GM19467 (cell line): ENCODE measurements around the gene ACSS2.

Experiments used
- ATAC-seq: cut with Tn5 transposase; IDR thresholded peaks from one replicate; pipeline ENCODE4 v1.9.1; 2021; ENCODE audit warnings: mild to moderate bottlenecking, moderate library complexity; ENCODE audit not compliant: unreplicated experiment

Gene ACSS2

DNA sequence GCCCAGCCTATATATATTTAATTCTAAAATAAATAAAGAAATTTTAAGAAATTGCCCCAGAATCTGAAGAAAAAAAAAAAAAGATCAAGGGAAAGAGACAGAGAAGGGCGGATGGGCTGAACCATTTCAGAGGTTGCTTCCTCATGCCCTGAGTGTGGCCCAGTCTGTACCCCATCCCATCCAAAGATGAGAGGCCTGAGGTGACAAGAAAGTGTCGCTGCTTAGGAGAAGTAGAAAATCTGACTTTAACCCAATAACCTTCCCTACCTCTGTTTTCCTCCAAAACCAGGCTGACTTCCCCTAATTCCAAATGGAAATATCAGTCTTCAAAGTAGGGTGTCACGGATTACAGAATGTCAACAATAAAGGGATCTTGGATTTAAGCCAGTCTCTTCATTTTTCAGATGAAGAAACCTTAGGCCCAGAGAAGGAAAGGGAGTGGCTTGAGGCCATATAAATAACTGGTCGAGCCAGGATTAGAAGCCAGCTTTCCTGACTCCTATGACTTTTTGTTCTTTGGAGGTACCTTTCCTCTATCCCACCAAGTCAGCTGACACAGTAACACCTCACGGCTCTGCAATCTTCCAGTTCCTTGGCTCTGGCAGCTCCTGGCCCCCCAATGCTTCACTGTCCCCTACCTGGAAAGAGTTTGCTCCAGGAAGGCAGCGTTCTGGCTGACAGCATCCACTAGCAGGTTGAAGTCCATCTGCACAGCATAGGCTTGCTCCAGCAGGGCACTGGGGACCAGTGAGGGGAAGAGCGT is 69.1 kb downstream of the ACSS2 start:
- ATAC-seq: no peak

DNA sequence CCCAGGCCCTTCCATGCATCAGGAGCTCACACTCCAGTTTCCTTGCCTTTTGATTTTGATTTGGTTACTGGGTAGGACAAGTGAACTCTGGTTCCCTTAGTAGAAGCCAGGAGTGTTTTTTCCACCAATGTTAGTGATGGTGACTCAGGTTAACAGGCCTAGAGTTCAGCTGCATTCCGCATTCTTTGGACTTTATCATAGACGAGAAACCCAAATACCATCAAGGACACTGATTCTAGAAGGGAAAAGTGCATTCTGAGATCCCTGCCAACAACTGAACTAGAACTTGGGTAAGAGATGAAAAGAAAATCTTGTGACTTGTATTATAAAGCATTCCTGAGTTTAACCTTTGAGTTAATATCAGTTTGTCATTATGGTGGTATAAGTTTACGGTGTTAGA is 70.2 kb downstream of the ACSS2 start:
- no peak for ATAC-seq

DNA sequence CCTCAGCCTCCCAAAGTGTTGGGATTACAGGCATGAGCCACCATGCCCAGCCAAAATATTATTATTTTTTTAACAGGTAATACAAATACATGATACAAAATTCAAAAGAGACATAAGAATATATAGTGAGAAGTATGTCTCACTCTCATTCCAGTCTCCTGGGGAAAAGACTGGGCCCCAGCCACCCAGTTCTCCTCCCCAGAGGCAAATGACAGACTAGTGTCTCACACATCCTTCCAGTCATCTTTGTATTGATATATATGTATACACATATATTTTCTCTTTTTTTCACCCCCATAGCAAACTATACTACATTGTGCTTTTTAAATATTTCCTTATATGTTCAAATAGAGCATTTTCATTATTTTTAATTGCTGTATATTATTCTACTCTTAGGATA is 70.9 kb downstream of the ACSS2 start:
- ATAC-seq: no peak

DNA sequence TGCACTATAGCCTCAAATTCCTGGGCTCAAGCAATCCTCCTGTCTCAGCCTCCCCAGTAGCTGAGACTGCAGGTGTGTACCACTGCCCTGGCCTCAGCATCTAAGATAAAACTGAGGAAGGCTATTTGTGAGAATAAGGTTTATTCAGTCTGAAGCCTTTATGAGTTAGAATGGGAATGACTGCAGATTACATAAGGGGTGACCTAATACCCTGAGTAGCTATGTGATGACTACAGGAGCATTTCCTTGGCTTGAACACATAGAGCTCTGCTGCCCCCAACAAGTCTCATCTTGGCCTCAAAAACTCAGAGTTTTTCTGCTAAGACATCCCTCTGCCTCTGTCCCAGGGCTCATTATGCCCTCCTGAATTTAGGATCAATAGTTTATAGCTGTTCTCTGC is 71.6 kb downstream of the ACSS2 start:
- no peak for ATAC-seq

DNA sequence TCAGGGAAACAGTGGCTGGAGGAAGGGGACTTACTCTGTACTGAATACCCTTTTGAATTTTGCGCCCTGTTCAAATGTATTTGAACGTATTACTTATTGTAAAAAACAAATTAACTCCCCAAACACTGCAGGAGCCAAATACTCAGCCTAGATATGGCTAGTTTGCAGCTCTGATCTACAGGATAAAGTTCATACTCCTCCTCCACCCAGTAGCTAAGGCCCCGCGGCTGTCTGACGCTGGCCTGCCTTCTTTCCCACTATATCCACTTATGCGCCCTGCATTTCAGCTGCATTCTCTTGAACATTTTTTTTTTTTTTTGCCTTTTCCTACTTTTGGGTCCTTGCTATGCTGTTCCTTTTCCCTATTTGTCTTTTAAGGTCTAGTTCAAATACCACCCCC is 72.7 kb downstream of the ACSS2 start:
- ATAC-seq: no peak

DNA sequence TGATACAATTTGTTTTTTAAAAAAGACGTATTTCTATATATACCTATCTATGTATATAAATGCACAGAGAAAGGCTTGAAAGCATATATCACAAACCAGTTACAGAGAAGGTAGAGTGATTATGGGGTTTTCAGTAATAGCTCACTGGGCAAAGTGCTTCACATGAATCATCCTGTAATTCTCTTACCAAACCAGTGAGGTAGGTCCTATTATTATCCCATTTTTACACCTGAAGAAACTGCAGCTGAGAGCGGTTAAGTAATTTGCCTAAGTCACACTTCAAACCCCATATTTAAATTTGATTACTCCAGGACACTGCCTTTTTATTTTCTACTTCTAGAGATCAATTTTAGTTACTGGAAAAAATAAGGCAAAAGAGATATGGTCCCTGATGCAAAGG is 74.8 kb downstream of the ACSS2 start:
- ATAC-seq: no peak

DNA sequence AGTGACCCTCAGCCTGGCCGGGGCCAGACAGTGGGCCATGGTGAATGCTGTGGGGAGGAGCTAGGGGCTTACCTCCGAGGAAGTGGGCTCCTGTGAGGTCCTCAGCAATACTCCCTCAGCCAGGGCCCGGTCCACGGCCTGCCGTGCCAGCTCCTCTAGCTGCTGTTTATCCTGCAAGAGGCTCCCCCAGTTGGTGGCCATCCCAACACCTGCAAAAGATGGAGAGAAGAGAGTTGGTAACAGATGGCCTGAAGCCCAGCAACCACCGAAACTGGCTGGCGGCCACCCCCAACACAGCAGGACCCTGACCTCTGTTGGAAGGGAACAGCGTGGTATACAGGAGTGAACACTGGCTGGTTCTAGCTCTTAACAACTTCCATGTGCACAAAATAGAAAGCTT is 75.2 kb downstream of the ACSS2 start:
- ATAC-seq: no peak

DNA sequence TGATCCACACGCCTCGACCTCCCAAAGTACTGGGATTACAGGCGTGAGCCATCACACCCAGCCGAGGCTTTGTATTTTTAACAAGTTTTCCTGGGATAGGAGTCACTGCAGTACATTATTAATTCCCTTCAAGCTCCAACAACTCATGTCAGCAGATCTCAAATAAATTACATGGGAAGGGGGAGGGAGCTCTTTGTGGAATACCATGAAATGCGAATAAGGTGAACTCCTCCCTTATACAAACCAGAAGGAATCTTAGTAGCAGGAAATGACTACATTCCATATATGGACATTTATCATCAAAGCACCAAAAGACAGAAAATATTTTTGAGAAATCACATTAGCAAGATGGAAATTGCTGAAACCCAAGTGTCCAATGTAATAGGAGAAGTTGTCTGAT is 76.3 kb downstream of the ACSS2 start:
- ATAC-seq: no peak

DNA sequence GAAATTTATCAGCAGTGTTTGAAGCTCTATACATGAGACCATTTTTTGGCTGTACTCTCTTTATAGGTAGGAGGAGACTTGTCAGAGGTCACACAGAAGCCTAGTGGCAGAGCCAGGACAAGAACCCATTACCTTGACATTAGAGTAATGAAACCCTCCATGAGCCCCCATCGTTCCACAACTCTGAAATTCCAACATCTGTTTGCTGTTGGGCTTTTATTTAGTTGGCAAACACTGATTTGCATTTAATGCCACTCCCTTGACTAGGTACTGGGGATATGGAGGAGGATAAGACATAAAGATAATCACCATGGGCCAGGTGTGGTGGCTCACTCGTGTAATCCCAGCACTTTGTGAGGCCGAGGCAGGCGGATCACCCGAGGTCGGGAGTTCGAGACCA is 77.5 kb downstream of the ACSS2 start:
- no peak for ATAC-seq

DNA sequence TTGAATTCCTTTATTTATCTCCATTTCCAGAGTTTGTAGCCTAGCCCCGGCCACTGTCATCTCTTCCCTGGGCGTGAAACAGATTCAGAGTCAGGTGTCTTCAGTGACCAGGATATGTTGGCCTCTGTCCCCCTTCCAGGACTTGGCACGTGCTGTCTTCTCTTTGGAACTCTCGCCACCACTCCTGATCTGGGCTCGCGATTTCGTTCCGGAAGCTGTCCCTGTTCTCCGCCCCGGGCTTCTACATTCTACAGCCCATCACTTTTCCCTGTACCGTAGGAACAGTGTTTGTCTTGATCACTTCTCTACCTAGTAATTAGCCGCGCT is 78.5 kb downstream of the ACSS2 start:
- no peak for ATAC-seq

DNA sequence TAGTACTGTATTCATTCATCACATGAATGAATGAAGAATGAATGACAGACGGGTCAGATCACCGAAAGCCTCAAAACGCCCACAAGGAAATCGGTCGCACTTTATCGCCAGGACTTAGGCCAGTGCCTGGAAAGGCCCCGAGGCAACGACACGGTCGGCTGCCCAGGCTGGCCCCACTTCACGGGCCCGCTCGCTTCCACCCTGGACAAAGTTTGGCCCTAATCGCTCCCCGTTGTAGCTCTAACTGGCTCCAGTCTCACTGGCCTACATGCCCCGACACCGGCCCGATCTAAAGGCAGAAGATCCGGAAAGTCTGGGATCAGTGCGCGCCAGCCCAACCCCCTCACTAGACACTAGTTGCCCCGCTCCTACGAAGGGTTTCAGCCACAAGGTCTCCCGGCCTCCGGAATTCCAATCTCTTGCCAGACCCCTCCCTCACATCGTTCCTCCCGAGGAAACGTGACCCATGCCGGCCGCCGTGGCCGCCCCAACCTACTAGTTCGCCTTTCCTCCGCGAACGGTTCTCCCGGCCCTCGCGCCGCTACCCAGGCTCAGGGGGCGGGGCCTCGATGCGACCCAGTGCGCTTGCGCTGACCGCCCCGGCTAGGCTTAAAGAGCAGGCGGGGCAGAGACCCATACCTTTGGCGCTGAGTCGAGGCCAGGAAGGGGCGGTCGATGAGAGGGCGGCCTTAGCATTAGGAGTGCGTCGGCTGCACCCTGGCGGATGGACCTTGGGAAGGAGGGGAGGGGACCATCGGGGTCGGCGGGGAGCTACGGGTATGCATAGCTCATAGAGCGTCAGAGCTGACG is 79.0 kb downstream of the ACSS2 start, which contains the start of the genes GSS and MYH7B:
Gene GSS (minus strand): TSS at position 576 of the 810 bp plus-strand sequence. CDS start 3,954 bp downstream, outside the sequence.
Gene MYH7B (plus strand): TSS at position 638 of the 810 bp plus-strand sequence. CDS start 22,138 bp downstream, outside the sequence.
- ATAC-seq: peak; percentile 92

DNA sequence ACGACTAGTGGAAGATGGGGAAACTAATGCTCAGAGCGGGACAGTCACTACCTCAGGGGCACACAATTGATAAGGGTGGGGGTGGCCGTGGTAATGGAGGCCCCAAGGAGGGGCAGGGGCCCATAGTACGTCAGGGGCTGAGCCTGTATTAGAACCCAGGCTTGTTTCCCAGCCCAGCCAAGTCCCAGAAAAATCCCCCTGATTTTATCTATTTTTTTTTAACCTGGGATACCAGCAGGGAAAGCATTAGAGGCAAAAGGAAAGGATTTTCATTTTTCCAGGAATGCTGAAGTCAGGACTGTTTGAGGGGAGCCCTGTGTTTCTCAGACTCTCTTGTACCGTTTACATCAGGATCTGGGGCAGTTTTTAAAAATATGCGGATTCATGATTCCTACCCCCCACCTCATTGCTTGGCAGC is 79.6 kb downstream of the ACSS2 start:
- peak; percentile 31 for ATAC-seq

DNA sequence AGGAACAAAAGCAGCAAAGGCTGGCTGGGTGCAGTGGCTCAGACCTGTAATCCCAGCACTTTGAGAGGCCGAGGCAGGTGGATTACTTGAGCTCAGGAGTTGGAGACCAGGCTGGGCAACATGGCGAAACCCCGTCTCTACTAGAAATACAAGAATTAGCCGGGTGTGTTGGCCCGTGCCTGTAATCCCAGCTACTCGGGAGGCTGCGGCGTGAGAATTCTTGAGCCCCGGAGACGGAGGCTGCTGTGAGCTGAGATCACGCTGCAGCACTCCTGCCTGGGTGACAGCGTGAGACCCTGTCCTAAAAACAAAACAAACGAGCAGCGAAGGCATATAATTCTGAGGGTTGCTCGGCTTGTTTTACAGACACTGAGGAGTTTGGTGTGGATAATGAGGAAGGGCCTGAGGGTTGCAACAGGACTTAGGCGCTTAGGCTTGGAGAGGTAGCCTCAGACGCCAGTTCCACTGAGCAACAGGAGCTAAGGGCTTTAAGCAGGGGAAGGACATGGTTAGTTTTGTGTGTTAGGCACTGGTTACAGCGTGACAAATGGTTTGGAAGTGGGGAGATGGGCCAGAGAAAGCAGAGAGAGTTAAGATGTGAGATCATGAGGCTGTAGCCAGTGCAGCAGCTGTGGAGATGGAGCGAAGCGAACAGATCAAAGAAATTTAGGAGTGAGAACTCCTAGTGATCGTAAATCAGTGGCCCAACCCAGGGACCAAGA is 80.5 kb downstream of the ACSS2 start:
- ATAC-seq: no peak

DNA sequence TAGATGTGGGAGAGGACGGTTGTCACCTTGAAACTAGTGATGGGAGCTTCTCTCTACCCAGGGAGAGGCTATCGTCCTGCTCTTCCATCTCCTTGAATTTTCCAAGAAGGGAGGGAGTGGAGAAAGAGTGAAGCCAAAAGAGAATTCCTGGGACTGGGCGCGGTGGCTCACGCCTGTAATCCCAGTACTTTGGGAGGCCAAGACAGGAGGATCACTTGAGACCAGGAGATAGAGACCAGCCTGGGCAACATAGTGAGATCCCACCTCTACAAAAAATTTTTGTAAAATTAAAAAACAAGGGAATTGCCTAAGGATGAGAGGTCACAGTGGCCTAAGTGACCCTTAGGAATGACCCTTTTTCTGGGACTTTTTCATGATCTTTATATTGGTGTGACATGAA is 88.1 kb downstream of the ACSS2 start:
- ATAC-seq: no peak

DNA sequence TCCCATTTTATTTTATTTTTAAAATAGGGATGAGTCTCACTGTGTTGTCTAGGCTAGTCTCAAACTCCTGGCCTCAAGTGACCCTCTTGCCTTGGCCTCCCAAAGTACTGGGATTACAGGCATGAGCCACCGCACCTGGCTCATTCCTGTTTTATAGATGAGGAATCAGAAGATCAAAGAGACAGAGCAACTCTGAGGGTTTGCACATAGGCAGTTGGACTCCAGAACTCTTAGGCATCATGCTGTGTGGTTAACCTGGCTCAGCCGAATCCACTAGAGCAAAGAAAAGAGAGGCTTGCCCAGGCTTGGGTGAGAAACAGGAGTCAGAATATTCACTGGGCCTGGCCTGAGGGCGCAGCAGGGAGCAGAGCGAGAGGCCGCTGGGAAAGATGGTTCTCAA is 88.6 kb downstream of the ACSS2 start:
- no peak for ATAC-seq

DNA sequence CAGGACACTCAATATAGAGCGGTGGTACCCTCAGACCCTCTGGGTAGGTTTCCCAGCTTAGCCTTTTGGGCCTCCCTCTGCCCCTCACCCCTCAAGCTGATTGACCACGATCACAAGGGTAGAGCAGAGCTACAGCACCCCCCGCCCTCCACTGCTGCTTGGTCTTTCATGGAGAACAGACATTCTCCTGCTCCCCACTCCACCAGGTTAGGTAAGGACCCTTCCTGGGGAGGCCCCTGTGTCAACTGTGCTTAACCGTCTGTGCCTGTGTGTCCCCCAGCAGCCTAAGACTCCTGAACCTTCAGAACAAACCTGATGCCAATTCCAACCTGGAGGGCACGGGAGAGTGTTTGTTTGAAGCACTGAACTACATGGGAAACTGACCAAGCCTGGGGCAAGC is 91.0 kb downstream of the ACSS2 start:
- no peak for ATAC-seq

DNA sequence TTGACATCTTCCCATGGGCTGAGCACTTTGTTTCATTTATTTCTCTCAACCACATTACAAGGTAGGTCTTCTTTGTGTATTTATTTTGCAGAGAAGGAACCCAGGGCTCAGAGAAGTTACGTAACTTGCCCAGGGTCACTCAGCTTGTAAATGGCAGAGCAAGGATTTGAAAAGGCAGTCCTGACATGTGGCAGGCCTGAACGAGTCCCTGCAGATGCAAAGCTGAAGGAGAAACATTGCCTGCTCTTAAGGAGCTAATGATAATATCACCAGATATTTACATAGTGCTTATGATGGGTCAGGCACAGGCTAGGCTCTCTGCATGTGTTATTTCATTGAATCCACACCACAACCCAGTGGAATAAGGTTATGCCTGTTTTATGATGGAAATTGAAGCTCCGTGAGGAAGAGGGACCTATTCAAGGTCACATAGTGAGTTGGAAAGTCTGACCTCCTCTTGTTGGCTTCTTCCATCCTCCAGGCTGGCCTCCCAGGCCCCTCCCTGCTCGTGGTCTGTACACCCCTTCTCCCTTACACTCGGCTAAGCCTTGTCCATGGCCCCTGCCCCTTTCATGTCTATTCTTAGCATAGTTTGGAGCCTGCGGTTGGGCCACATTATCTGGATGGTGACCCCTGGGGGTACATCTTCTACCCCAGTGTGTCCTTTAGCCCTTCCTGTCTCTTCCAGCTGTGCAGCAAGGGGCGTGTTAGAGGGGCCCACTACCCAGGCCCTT is 91.8 kb downstream of the ACSS2 start:
- ATAC-seq: no peak

DNA sequence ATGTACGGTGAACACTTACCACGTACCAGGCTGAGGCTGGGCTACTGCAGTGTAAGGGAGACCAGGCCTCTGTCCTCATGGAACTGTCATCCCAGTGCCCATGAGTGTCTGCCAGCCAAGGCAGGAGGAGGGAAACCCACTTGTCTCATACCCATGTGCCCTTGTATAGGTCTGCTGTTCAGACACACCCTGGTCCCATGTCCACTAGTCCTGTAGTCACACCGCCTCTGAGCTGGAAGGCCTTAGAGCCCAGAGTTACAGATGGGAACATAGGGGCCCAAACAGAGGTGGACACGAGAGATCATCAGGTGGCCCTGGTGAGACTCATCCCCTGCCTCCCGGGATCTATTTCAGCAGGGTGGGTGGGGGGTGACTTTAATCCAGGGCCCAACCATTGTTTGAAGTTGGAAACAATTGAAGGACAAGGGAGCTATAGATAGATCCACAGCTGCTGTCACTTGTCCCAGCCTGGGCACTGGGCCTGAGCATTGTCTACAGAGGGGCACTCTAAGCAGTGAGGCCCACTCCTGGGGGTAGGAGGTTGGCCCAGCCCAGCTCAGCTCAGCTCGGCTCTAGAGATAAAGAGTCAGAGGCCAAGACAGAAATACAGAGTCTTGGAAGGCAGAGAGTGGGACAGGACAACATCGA is 93.9 kb downstream of the ACSS2 start:
- no peak for ATAC-seq

DNA sequence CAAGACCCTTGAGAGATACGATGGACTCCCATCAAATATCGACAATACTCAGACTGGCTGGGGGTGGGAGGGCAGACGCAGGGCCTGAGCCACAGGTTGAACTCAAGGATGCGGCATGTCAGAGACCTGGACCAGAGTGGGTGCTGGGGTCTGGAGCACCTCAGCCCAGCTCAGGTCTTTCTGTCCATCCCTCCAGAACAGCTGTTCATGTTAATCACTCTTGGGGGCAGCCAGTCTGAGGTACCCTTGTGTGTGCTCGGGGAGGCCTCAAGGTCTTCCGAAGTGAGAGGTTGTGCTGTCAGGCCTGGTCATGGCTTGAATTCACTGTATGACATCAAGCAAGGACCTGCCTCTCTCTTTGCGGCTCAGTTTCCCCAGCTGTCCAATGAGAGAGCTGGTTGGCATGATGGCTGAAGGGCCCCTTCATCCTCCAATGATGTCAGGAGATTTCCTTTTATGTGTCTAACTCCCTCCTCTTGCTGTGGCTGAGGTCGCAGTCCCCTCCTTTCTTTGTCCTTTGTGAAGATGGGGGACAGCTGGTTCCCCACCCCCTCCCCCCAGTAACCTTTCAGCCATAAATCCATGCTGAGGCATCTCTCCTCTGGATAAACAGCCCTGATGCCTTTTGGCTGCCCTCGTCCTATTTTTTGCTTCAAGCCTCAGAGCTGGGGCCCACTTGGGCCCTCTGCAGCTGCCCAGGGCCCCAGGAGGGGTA is 94.6 kb downstream of the ACSS2 start:
- no peak for ATAC-seq
